ENCODE results near the gene SP100. TPM values are rescaled to one million over a fixed set of nuclear protein-coding genes. Genes with fewer than 3 reads are reported as not detected.

SP100 gene
- total and polyA plus RNA-seq, 4 donors: 8.2 to 43.2 (median 21.1) TPM

DNA sequence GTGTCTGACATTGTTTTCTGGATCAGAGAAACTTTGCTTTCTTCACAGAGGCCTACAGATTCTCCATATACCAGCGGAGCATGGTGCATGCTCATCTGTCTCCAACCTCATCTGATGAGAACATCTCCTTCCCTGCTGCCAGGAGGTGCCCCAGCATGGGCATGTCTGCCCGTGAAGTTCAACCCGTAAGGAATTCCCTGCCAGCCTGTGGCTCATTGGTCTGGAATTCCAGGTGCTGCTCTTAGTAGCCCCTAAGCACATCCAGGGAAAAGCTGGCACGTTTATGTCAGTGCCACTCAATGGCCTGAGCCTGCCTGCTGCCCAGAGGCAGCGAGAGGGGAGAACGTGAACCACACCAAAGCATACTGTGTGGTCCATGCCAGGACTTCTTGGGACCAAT lies 1.7 kb upstream of the SP100 start:
- Histone ChIP-seq H3K9me3 (ENCODE audit: control insufficient read depth, insufficient read depth, low read length) (no peaks in the 10 kb centered on the region), H3K27ac (ENCODE audit: low read depth, low read length) (no peak overlapping the region), H3K4me3 (ENCODE audit: low read depth, low read length) (no peak overlapping the region), H3K4me1 (ENCODE audit: control insufficient read depth, insufficient read depth, low read length) (peaks cover 21% of the 10 kb centered on the region), H3K36me3 (ENCODE audit: control insufficient read depth, insufficient read depth, low read length) (no peaks in the 10 kb centered on the region), H3K27me3 (ENCODE audit: control insufficient read depth, insufficient read depth, low read length) (no peaks in the 10 kb centered on the region)
- 95% methylated on average over 6 of the region's 6 CpGs for WGBS (ENCODE audit: insufficient coverage)
- no peak for DNase-seq (ENCODE audit: low read depth in 4 of 6, low spot score in 6 of 6)

GRCh38 chr2:230417436-230417835 lies 1.4 kb downstream of the SP100 start:
- H3K9me3 ChIP-seq (ENCODE audit: control insufficient read depth, insufficient read depth, low read length): no peaks in the 10 kb centered on the region
- H3K4me3 ChIP-seq (ENCODE audit: low read depth, low read length): no peak overlapping the region
- H3K36me3 ChIP-seq (ENCODE audit: control insufficient read depth, insufficient read depth, low read length): no peaks in the 10 kb centered on the region
- WGBS (ENCODE audit: insufficient coverage): no CpG with 5 or more reads among the region's 4 CpGs
- H3K27me3 ChIP-seq (ENCODE audit: control insufficient read depth, insufficient read depth, low read length): no peaks in the 10 kb centered on the region
- H3K27ac ChIP-seq (ENCODE audit: low read depth, low read length): no peak overlapping the region
- no peak for DNase-seq (ENCODE audit: low read depth in 4 of 6, low spot score in 6 of 6)
- H3K4me1 ChIP-seq (ENCODE audit: control insufficient read depth, insufficient read depth, low read length): peaks cover 4% of the 10 kb centered on the region

DNA sequence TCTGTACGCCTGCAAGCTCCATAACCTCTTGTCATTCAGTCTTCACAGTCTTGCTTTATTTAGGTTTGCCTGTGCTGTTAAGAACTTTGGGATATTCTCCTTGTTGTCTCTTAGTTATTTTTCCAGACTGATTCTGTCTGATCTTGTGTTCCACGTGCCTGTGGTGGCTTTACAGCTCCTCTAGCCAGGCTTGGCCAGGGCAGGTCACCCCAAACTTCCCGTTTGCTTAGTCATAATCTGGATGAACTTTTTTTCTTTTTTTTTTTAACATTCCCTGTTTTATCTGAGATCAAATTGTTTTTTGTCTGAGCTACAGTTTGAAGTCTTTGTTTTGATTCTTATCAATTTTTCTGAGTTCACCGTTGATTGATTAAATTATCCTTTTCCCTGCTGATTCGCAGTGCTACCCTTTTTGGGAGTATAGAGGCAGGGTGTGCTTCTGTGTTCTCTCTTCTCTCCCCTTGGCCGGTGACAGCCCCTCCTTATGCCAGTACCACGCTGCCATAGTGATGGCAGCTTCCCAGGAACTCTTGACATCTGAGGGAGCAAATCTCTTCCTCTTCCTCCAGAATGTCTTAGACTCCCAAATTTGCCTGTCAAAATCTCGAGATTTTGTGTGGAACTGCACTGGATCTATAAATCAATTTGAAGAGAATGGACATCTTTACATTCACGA lies 2.5 kb downstream of the SP100 start:
- H3K27ac ChIP-seq (ENCODE audit: low read depth, low read length): no peak overlapping the region

GRCh38 chr2:230419181-230419580 lies 3.2 kb downstream of the SP100 start:
- Histone ChIP-seq H3K9me3 (ENCODE audit: control insufficient read depth, insufficient read depth, low read length) (no peaks in the 10 kb centered on the region), H3K4me1 (ENCODE audit: control insufficient read depth, insufficient read depth, low read length) (no peaks in the 10 kb centered on the region), H3K36me3 (ENCODE audit: control insufficient read depth, insufficient read depth, low read length) (no peaks in the 10 kb centered on the region), H3K27ac (ENCODE audit: low read depth, low read length) (no peak overlapping the region), H3K27me3 (ENCODE audit: control insufficient read depth, insufficient read depth, low read length) (no peaks in the 10 kb centered on the region), H3K4me3 (ENCODE audit: low read depth, low read length) (no peak overlapping the region)
- no peak for DNase-seq (ENCODE audit: low read depth in 4 of 6, low spot score in 6 of 6)
- 93% methylated on average over 3 of the region's 4 CpGs for WGBS (ENCODE audit: insufficient coverage)

More for the DNA sequence above, 2.5 kb downstream of the SP100 start:
- WGBS (ENCODE audit: insufficient coverage): 100% methylated on average over 1 of the region's 9 CpGs
- Histone ChIP-seq H3K9me3 (ENCODE audit: control insufficient read depth, insufficient read depth, low read length) (no peaks in the 10 kb centered on the region), H3K27me3 (ENCODE audit: control insufficient read depth, insufficient read depth, low read length) (no peaks in the 10 kb centered on the region), H3K36me3 (ENCODE audit: control insufficient read depth, insufficient read depth, low read length) (no peaks in the 10 kb centered on the region), H3K4me1 (ENCODE audit: control insufficient read depth, insufficient read depth, low read length) (no peaks in the 10 kb centered on the region), H3K4me3 (ENCODE audit: low read depth, low read length) (no peak overlapping the region)
- DNase-seq (ENCODE audit: low read depth in 4 of 6, low spot score in 6 of 6): no peak

DNA sequence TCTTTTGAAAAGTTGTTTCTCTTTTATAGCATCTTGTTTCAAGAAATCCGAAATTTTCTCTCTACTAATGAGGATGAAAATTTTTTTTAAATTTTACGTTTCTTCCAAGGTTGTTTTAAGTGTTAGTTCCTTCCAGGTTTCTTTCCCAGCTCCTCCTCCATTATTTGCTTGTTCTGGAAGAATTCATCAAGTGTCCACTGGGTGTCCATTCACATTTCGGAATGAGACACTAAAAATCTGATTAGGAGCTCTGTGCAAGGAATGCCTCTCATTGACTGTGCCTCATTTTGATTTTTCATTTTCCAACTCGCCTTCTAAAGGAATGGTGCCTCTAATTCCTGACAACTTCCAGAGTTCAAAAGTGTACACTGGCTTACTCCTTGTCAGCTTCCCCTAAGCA lies 6.1 kb downstream of the SP100 start:
- Histone ChIP-seq H3K36me3 (ENCODE audit: control insufficient read depth, insufficient read depth, low read length) (no peaks in the 10 kb centered on the region), H3K4me3 (ENCODE audit: low read depth, low read length) (no peak overlapping the region), H3K27me3 (ENCODE audit: control insufficient read depth, insufficient read depth, low read length) (no peaks in the 10 kb centered on the region), H3K4me1 (ENCODE audit: control insufficient read depth, insufficient read depth, low read length) (no peaks in the 10 kb centered on the region), H3K9me3 (ENCODE audit: control insufficient read depth, insufficient read depth, low read length) (no peaks in the 10 kb centered on the region), H3K27ac (ENCODE audit: low read depth, low read length) (no peak overlapping the region)
- DNase-seq (ENCODE audit: low read depth in 4 of 6, low spot score in 6 of 6): no peak
- WGBS (ENCODE audit: insufficient coverage): 94% methylated on average over 2 of the region's 4 CpGs

GRCh38 chr2:230423851-230424458 lies 8.0 kb downstream of the SP100 start:
- no CpG with 5 or more reads among the region's 3 CpGs for WGBS (ENCODE audit: insufficient coverage)
- no peak overlapping the region for H3K27ac ChIP-seq (ENCODE audit: low read depth, low read length)
- no peak for DNase-seq (ENCODE audit: low read depth in 4 of 6, low spot score in 6 of 6)
- H3K36me3 ChIP-seq (ENCODE audit: control insufficient read depth, insufficient read depth, low read length): no peaks in the 10 kb centered on the region
- no peaks in the 10 kb centered on the region for H3K4me1 ChIP-seq (ENCODE audit: control insufficient read depth, insufficient read depth, low read length)
- no peak overlapping the region for H3K4me3 ChIP-seq (ENCODE audit: low read depth, low read length)
- H3K9me3 ChIP-seq (ENCODE audit: control insufficient read depth, insufficient read depth, low read length): no peaks in the 10 kb centered on the region
- H3K27me3 ChIP-seq (ENCODE audit: control insufficient read depth, insufficient read depth, low read length): no peaks in the 10 kb centered on the region

DNA sequence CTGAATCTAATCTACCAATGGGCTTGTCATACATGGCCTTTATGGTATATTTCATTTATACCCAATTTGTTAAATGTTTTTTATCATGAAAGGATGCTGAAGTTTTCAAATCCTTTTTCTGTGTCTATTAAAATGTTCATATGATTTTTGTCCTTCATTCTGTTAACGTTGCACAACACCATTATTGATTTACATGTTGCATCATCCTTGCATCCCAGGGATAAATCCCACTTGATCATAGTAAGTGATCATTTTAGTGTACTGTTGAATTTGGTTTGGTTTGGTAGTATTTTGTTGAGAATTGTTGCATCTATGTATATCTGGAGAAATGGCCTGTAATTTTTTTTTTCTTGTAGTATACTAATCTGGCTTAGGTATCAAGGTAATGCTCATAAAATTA lies 9.4 kb downstream of the SP100 start:
- H3K36me3 ChIP-seq (ENCODE audit: control insufficient read depth, insufficient read depth, low read length): no peaks in the 10 kb centered on the region
- H3K9me3 ChIP-seq (ENCODE audit: control insufficient read depth, insufficient read depth, low read length): no peaks in the 10 kb centered on the region
- H3K4me3 ChIP-seq (ENCODE audit: low read depth, low read length): no peak overlapping the region
- no peak overlapping the region for H3K27ac ChIP-seq (ENCODE audit: low read depth, low read length)
- WGBS (ENCODE audit: insufficient coverage): no CpG with 5 or more reads among the region's 1 CpG
- no peaks in the 10 kb centered on the region for H3K27me3 ChIP-seq (ENCODE audit: control insufficient read depth, insufficient read depth, low read length)
- no peaks in the 10 kb centered on the region for H3K4me1 ChIP-seq (ENCODE audit: control insufficient read depth, insufficient read depth, low read length)
- no peak for DNase-seq (ENCODE audit: low read depth in 4 of 6, low spot score in 6 of 6)

DNA sequence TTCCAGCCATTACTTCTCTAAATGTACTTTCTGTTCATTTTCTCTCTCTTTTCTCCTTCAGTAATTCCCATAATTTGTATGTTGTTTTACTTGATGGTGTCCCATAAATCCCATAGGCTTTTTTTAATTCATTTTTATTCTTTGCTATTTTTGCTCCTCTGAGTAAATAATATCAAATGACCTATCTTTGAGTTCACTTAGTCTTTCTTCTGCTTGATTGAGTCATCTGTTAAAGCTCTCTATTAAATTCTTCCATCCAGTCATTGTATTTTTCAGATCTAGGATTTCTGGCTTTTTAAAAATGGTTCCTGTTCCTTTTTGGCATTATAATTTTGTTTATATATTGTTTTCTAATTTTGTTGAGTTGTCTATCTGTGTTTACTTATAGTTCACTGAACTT lies 13.5 kb downstream of the SP100 start:
- Histone ChIP-seq H3K9me3 (ENCODE audit: control insufficient read depth, insufficient read depth, low read length) (no peaks in the 10 kb centered on the region), H3K27me3 (ENCODE audit: control insufficient read depth, insufficient read depth, low read length) (no peaks in the 10 kb centered on the region), H3K4me1 (ENCODE audit: control insufficient read depth, insufficient read depth, low read length) (no peaks in the 10 kb centered on the region), H3K27ac (ENCODE audit: low read depth, low read length) (no peak overlapping the region), H3K36me3 (ENCODE audit: control insufficient read depth, insufficient read depth, low read length) (no peaks in the 10 kb centered on the region), H3K4me3 (ENCODE audit: low read depth, low read length) (no peak overlapping the region)
- DNase-seq (ENCODE audit: low read depth in 4 of 6, low spot score in 6 of 6): no peak

GRCh38 chr2:230430957-230431910 lies 15.2 kb downstream of the SP100 start:
- WGBS (ENCODE audit: insufficient coverage): 100% methylated on average over 1 of the region's 1 CpG
- Histone ChIP-seq H3K27me3 (ENCODE audit: control insufficient read depth, insufficient read depth, low read length) (no peaks in the 10 kb centered on the region), H3K4me1 (ENCODE audit: control insufficient read depth, insufficient read depth, low read length) (no peaks in the 10 kb centered on the region), H3K27ac (ENCODE audit: low read depth, low read length) (no peak overlapping the region), H3K9me3 (ENCODE audit: control insufficient read depth, insufficient read depth, low read length) (peaks cover 2% of the 10 kb centered on the region), H3K4me3 (ENCODE audit: low read depth, low read length) (no peak overlapping the region), H3K36me3 (ENCODE audit: control insufficient read depth, insufficient read depth, low read length) (no peaks in the 10 kb centered on the region)
- no peak for DNase-seq (ENCODE audit: low read depth in 4 of 6, low spot score in 6 of 6)
